OCI-M2 (cell line): ENCODE data around the gene ACBD6.
A peak's percentile ranks its signal among the peaks of the same experiment; 100 is the strongest.

Experiments used
- DNase-seq: peaks from one replicate; lab custom pipeline; 2025; ENCODE audit not compliant: unreplicated experiment; lab: John Stamatoyannopoulos, UW

Gene ACBD6

DNA sequence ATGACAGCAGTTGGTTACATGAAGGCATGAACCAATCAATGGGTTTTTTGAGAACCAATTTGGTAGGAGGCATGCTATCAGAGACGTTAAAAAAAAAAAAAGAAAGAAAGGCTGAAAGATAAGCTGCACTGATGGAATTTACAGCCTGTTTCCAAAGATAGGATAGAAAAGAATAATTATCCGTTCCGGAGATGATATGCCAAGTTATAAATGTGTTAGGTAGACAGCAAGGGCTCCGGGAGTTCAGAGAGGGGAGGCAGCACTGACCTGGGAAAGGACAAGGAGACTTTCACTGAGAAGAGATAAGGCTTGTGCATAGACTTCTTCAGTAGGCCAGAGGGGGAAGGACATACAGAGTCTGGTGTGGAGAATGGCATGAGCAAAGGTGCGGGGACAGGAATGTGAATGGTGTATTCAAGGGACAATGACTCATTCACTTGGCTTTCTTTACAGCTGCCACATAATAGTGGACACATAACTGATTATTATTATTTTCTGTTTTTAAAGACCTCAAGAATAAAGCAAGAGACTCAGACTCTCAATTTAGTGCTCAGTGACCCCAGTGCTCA lies 24.8 kb upstream of the ACBD6 start:
- peak; percentile 10 for DNase-seq

DNA sequence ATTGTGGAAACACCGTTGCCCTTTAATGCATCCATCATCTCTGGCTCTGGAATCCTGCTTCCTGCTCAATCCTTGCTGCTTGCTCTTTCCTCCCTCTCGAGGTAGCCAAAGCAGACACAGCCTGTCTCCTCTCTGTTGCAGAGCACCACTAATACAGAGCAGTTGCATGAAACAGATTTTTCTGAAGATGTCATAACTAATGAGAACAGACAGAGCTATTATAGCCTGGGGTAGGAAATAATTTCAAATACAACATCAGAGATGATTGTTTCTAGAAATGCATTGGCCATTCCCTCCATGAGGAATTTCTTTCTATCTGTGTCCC lies 23.3 kb upstream of the ACBD6 start:
- DNase-seq, result no peak

DNA sequence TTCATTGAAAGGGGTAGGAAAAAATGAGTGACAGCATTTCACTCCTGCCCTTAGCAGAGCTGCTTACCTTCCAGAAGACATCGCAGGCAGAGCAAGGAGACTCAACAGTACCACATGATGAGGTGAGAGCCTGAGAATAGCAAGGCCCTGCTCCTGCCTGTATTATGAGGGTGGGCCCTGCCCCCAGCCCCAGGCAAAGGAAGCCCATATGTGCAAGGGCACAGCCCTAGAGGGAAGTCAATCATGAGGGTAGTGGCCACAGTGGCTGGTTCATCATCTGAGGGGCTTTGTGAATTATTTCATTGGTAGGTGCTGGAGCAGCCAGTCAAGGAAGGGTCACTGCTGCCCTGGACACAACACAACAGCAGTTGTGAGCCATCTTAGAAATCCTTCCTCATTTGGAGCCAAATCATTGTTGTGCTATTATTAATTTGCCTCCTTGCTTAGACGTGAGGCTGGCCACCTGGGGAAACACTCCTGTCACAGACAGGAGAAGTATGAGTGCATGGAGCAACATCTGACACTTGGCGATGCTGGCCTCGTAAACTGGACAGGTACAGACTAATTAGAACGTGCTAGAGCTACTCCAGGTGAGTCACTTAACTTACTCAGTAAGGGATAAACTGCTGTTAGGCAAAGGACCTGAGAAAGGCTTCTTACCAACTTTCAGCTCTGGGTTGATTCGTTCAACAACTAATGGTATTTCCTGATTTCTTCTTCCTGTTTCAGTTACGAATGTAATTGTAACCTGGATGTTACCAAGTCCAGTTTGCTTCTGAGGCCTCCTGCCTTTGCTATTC lies 22.7 kb upstream of the ACBD6 start:
- DNase-seq, result no peak

DNA sequence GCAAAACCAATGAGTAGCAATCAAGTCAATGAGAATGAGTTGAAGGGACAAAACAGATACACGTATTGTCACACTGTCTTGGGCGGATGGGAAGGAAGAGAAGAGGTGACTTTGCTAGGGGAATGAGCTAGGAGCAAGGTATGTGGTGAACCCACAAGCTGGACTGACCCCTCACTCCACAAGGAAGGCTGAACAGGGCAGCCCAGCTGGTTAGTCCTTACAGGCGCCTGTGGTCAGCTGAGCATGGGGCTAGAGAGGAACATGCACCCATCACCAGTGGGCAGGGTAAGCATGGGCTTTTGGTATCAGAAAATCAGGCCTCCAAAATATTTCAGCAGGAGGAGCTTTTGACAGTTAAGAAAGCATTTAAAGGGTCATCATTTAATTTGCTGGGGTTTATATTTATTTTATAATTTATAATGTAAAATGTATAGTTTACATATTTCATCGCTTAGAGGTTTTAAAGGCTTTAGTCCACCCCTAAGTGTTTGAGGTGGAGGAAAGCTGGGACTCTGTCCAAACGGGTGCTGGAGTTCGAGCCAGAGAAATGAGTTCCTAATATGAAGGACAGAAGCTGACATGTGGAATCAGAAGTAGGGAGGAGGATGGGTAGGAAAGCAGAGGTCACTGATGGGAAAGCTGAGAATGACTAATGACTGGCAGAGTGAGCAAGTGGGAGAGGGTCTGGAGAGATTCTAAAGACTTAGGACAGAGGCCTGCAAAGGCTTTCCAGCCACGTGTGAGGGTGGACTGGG lies 22.0 kb upstream of the ACBD6 start:
- DNase-seq, result no peak

DNA sequence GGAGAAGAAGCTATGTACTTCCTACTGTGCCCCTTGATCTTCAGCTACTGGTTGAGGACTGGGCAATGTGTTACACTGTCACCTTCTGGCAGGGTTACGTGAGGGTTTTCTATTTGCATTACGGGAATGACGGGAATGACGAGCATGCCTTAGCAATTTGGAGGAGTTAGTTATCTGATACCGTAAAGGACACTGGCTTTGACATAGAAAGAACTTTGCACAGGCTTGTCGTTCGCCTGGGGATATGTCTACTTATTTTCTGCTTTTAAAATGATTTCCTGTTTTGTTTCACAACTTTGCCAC lies 19.8 kb upstream of the ACBD6 start:
- no peak for DNase-seq

DNA sequence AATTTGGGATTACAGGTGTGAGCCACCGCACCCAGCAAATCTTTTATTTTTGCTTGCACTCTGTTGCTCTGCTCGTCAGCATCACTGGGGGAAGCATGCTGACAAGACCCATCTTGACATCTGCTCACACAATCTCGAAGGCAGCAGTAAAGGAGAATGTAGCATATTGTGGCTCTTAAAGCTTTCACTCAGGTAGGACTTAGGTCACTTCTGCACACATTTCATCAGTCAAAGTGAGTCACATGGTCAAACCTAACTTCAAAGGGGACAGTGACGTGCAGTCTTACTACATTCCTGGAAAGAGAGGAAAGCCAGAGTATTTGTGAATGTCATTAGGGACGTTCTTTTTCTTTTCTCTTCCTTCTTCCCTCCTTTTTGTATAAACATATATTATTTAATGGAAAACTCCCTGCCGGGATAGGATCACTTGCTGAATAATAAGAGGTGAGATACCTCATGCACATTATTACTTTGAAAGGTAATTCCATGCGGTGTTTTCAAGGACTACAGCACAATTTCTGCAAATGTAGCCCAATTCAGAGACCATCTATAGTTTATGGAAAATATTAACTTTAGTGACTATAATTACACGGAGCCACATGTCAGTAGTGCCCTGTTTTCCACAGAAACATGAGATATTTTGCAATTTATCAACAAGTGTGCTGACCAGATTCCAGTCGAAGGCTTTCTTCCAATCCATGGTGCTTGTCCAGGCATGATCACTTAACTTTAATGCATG lies 19.3 kb upstream of the ACBD6 start:
- no peak for DNase-seq

DNA sequence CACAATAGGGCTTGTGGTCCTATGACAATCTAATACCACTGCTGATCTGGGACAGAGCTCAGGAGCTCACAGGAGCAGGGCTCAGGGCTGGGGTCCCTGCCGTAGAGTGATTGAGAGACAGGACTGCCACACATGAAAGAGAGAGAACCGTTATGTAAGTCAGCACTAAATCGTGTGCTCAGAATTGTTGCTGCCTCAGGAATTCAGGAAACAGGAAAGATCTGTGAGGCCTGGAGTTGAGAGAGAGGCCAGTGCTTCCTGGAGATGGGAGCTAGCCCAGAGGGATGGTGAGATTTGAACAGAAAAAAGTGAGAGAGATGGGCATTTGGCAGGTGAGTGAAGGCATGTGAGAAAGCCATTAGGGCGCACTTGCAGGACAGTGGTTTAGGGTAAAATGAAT lies 17.5 kb upstream of the ACBD6 start:
- DNase-seq, result no peak

DNA sequence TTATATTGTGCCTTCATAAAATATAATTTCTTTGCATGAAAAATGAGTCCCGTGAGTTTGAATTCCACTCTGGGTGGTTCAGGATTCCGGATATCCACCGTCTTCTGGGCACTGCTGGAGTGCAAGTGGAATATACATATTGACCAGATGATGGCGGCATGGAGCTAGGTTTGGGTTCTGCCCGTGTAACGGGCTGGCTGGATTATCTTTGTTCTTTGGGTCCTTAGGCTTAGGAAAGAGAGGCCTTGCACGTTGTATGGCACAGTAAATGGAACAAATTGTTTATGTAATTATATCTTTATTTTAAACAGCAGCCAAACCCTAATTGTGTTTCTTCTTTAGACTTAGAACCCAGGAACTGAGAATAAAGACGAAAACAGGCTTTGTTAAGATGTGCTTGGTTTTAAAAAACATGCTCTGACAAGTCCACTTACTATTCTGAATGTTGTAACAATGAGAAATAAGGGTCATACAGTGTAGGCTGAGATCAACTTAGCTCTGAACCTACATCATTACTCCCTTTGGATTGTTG lies 13.5 kb upstream of the ACBD6 start:
- DNase-seq, result peak; percentile 16

DNA sequence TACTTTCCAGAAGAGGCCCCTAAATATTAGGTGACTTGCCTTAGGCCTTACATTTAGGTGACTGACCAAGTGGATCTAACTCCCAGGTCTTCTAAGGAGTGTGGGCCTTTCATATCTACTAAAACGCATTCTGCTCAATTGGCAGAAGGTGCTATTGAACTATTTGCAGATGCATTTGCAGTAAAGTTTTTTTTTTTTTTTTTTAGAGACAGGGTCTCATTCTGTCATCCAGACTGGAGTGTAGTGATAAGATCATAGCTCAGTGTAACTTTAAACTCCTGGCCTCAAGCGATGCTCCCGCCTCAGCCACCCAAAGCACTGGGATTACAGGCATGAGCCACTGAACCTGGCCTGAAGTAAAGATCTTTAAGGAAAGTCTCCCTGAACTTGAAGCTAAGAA lies 13.0 kb upstream of the ACBD6 start:
- no peak for DNase-seq

DNA sequence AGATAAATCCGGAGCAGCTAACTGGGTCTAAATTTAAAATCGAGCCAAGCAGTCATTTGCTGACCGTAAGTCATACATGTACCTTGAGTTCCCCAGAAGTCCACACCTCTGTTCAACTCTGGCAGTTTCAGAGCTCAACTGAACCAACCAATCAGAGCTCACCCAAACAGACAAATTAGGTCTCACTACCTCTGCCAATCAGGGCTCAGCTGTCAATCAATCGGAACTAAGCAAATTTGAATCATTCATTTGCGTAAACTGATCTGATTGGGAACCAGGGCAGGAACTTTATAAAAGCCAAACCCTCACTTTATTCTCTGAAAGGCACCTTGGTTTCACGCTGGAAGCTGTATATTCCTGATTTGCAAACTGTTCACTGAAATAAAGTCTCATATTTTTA lies 11.2 kb upstream of the ACBD6 start:
- DNase-seq, result no peak

DNA sequence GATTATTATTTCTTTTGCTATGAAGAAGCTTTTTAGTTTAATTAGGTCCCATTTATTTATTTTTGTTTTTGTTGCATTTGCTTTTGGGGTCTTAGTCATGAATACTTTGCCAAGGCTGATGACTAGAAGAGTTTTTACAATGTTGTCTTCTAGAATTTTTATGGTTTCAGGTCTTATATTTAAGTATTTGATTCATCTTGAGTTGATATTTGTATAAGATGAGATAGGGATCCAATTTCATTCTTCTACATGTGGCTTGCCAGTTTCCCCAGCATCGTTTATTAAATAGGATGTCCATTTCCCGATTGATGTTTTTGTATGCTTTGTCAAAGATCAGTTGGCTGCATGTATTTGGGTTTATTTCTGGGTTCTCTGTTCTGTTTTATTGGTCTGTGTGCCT lies 8.5 kb upstream of the ACBD6 start:
- DNase-seq, result no peak

DNA sequence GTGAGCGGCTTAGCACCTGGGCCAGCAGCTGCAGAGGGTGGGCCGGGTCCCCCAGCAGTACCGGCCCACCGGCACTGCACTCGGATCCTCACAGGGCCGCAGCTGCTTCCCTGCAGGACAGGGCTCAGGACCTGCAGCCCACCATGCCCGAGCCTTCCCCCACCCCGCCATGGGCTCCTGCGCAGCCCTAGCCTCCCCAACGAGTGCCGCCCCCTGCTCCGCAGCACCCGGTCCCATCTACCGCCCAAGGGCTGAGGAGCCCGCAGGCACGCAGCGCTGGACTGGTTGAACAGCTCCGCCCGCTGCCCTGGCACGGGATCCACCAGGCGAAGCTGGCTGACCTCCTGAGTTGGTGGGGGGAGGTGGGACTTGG lies 6.3 kb upstream of the ACBD6 start:
- DNase-seq, result no peak

DNA sequence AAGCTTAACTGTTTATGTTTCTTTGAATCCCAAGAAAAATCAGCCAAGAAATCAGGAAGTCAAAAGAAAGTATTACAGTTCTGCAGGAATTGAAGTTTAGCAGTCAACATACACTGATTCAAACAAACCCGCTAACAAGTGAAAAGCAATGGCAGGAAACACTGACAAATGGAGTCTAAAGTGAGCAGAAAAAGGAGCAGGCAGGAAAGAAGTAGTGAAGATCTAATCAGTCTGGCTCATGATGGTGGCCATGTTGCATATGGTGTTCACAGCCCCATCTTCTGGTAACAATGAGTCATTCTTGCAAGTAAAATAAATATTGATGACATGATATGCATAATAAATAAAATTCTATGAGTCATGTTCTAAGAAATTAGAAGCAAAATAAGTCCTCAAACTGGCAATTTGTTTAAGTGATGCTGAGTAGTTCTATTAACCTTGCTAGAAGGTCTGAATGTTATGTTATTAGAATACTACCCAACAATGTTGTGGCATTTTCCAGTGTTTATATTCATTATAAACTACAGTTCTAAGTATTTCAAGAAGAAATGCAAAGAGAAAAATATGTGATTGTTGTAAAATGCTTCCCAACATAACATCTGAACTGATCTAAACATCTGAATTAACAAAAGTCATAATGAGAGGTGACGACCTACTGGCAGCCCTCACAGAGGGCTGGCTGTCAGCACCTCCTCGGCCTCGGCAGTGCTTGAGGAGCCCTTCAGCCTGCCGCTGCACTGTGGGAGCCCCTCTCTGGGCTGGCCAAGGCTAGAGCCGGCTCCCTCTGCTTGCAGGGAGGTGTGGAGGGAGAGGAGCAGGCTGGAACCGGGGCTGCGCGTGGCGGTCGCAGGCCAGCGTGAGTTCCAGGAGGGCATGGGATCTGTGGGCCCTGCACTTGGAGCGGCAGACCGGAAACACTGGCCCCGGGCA lies 5.7 kb upstream of the ACBD6 start:
- DNase-seq, result no peak

DNA sequence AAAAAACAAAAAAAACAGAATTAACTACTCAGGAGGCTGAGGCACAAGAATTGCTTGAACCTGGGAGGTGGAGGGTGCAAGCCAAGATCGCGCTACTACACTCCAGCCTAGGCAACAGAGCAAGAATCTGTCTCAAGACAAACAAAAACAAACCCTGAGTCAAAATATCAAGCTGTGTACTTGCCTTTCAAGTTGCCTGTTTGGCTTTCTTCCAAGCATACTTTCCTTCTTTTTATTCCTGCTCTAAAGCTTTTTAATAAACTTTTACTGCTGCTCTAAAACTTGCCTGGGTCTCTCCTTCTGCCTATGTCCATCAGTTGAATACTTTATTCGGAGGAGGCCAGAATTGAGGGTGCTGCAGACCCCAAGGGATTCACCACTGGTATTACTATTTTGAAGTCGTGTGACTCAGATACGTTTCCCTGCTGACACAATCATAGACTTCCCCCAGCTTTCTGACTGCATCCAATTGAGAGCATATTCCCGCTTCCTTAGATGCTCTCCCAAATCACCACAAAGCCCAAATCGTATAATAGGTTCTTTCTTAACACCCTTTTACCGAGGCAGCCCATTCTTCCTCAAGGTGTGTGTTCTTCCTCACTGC lies 3.5 kb upstream of the ACBD6 start:
- DNase-seq, result no peak

DNA sequence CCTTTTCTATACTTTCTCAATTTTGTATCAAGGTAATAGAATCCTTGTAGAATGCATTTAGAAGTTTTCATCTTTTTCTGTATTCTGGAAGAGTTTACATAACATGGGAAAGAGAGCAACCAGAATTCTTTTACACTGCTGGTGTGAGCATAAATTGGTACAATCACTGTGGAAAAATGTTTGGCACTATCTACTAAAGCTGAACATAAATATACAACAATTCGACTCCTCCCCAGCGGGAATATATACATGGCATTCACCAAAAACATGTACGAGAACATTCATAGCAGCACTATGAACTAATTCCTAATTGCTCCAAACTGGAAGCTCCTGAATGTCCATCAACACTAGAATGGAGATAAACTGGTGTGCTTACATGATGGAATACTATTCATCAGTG lies 1.8 kb upstream of the ACBD6 start:
- DNase-seq, result no peak

DNA sequence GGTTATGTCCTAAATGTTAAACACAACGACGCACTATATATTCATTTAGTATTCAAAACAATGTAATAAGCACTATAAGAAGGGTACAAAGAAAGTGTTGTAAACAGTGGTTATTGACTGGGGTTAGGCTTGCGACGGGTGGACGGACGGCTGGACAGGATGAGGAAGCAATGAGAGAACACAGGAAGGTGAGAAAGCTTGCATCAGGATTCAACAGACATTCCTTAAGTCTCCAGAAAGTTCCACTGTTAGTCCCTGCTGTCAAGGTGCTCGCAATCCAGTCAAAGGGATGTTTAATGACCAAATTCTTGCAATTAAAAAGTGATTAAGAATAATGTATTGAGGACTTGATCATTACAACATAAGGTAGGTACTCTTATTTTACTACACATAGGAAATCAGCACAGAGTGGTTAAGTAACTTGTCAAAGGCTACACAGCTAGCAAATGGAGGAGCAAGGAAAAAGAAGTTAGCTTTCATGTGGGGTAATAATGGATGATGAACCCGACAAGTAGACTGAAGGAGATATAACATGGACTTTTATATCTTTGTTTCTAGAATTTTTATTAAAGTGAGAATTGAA lies 994 bp upstream of the ACBD6 start:
- DNase-seq, result no peak

DNA sequence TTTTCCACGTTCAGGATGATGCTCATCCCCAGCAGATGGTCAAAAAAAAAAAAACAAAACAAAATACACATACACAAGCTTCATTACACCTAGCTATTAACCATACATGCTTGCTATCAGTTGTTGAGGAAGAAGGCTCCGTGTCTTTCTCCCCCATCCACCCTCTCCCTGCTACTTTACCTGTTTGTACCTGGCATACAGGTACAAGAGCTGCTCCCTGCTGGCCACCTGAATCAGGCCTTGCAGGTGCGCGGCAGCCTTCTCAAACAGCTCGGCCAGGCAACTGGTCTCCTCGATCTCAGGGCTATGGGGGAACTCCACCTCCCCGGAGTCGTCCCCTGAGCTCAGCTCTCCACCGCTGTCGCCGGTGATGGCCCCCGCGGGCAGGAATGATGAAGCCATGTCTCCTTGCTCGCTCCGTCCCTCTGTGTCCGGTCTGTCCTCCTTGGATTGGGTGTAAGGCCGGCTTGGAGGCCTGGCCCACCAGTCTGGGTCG lies 464 bp downstream of the ACBD6 start:
- no peak for DNase-seq

DNA sequence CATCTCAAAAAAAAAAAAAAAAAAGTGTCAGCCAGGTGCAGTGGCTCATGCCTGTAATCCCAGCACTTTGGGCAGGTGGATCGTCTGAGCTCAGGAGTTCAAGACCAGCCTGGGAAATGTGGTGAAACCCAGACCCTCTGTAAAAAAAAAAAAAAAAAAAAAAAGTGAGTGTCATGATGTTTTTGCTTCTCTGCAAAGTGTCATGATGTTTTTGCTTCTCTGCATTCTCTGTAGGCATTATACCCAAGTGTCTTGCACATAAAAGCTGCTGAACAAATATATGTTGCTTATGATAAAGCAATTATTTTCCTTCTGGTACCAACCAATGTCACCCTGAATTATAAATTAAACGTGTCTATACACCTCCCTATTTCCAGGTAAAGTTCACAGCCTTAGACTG lies 1.7 kb downstream of the ACBD6 start:
- no peak for DNase-seq

DNA sequence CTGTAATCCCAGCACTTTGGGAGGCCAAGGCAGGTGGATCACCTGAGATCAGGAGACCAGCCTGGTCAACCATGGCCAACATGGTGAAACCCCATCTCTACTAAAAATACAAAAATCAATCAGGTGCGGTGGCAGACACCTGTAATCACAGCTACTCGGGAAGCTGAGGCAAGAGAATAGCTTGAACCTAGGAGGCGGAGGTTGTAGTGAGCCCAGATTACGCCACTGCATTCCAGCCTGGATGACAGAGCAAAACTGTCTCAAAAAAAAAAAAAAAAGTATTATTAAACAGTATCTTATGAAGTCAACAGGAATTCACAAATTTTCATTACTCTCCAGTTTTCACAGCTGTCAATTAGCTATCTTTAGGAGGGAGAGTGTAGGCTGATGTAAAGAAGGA lies 3.8 kb downstream of the ACBD6 start:
- no peak for DNase-seq

DNA sequence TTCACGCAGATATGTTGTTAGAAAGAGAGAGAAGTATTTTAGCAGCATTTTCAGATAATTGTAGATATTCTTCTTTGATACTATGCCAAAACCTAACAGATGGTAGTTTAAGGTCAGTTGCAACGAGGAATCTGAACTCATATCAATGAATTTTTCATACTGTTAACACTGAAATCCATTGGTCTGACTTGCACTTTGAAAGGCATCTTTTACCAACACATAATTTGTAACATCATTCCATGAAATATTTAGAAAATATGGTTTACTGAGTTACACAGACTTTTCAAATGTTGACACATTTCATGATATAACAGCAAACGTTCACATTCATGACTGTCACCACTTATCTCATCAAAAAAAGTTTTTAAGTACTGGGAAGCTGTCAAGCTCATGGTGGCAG lies 4.6 kb downstream of the ACBD6 start:
- DNase-seq, result no peak
